Measurements from ENCODE around the gene CARMIL1. TPM values are rescaled to one million over a fixed set of nuclear protein-coding genes. Genes with fewer than 3 reads are reported as not detected.

Gene CARMIL1
- total and polyA plus RNA-seq, 2 of the 8 experiments (the other 6 are each of a cell fraction or from before 2014, with no cell fraction given): 20.3 to 40.4 TPM

GRCh38 chr6:25603251-25603650 lies 324.1 kb downstream of the CARMIL1 start:
- peaks cover 0 to 3% (median 0%) of the 10 kb centered on the region in 4 experiments; a peak in 4 of 8 replicates for H3K36me3 ChIP-seq (ENCODE audit: control insufficient read depth in 2 of 4, insufficient read depth in 4 of 4, low read length in 3 of 4)
- H3K56ac ChIP-seq (replicated peaks; ENCODE audit: insufficient read length, low read depth, low read length): no peak overlapping the region
- no peaks in the 10 kb centered on the region for H3K4me1 ChIP-seq (replicated peaks in 1 of 4; ENCODE audit: control insufficient read depth in 3 of 4, insufficient read depth in 4 of 4, low read length in 3 of 4)
- H3K4me3 ChIP-seq (ENCODE audit: extremely low read depth in 1 of 4, insufficient read depth in 2 of 4, low read depth in 3 of 4, low read length in 4 of 4): no peak overlapping the region
- DNase-seq (ENCODE audit: low read depth in 1 of 2, low spot score in 2 of 2) (no peak), FAIRE-seq (no peak)
- no peak overlapping the region for H4K5ac ChIP-seq (ENCODE audit: insufficient read length, low read depth, low read length)
- CTCF ChIA-PET (ENCODE audit: partially characterized antibody): interaction anchor here (1.1 to 2.3 kb wide), 6 partner anchors 8 to 380 kb away, joined by 3 to 10 read pairs (median 4); no protein-coding TSS in a partner anchor
- H3K27me3 ChIP-seq (replicated peaks in 1 of 4; ENCODE audit: control insufficient read depth in 3 of 4, extremely low read depth in 1 of 4, insufficient read depth in 3 of 4, low read length in 3 of 4): no peaks in the 10 kb centered on the region
- POLR2A ChIA-PET (ENCODE audit: partially characterized antibody): no interaction called here
- TF ChIP-seq MAX (IDR thresholded peaks at IDR 0.05): no peak
- TF ChIP-seq RBBP5 (IDR thresholded peaks at IDR 0.05; ENCODE audit: borderline replicate concordance, low read depth, low read length): no peak
- TF ChIP-seq HDAC6 (IDR thresholded peaks at IDR 0.05; ENCODE audit: low read depth, low read length): no peak
- TF ChIP-seq GABPA (IDR thresholded peaks at IDR 0.05; ENCODE audit: borderline replicate concordance, insufficient read depth, low read length): no peak
- TF ChIP-seq RXRA (IDR thresholded peaks at IDR 0.05; ENCODE audit: insufficient read depth, low read depth, low read length): no peak
- no peak overlapping the region for H3K27ac ChIP-seq (ENCODE audit: low read depth, low read length)
- no peak overlapping the region for H2BK12ac ChIP-seq (ENCODE audit: low read depth, low read length)
- no peak overlapping the region for H2AK5ac ChIP-seq (ENCODE audit: low read depth, low read length)
- no peak overlapping the region for H4K91ac ChIP-seq (replicated peaks; ENCODE audit: insufficient read length, low read length)
- no peaks in the 10 kb centered on the region for H3K9me3 ChIP-seq (ENCODE audit: insufficient read depth in 2 of 2, low read depth in 1 of 2, low read length in 1 of 2)
- no peak overlapping the region for H3K9ac ChIP-seq (replicated peaks in 1 of 4; ENCODE audit: extremely low read depth in 1 of 4, low read depth in 3 of 4, low read length in 3 of 4)
- H3K79me2 ChIP-seq (ENCODE audit: control insufficient read depth in 1 of 2, insufficient read depth in 2 of 2, low read length in 2 of 2): no peaks in the 10 kb centered on the region
- H3K18ac ChIP-seq (ENCODE audit: extremely low read depth, low read length): no peak overlapping the region
- H2BK20ac ChIP-seq (ENCODE audit: low read length): no peak overlapping the region
- H3K4ac ChIP-seq (replicated peaks; ENCODE audit: insufficient read length, low read depth, low read length): no peak overlapping the region
- WGBS, 2 experiments (ENCODE audit: extremely low coverage in 1 of 2, insufficient coverage in 1 of 2, insufficient read length in 1 of 2, insufficient replicate concordance in 2 of 2, low coverage in 1 of 2, low lambda C conversion rate in 2 of 2, missing lambda C conversion rate in 1 of 2): 83% methylated on average over 1 of the region's 1 CpG; no CpG with 5 or more reads in 1 of the 2 experiments
- no peak overlapping the region for H3K14ac ChIP-seq (ENCODE audit: insufficient read length)
- no peak overlapping the region for H3K23ac ChIP-seq (ENCODE audit: insufficient read length)
- H3K23me2 ChIP-seq (ENCODE audit: low read depth, low read length): no peaks in the 10 kb centered on the region
- no peak overlapping the region for H3K4me2 ChIP-seq (ENCODE audit: insufficient read depth in 1 of 2, low read depth in 2 of 2, low read length in 2 of 2)
- H2BK5ac ChIP-seq (ENCODE audit: low read depth, low read length): no peak overlapping the region
- no peak overlapping the region for H4K8ac ChIP-seq (ENCODE audit: extremely low read depth, insufficient read depth, low read length)
- H3K79me1 ChIP-seq (ENCODE audit: low read depth, low read length): no peaks in the 10 kb centered on the region
- H2BK120ac ChIP-seq (replicated peaks; ENCODE audit: low read depth, low read length): no peak overlapping the region
- no peak overlapping the region for H2BK15ac ChIP-seq (ENCODE audit: low read length)
- H4K20me1 ChIP-seq (replicated peaks in 1 of 2; ENCODE audit: control insufficient read depth in 1 of 2, insufficient read depth in 2 of 2, low read length in 2 of 2): no peaks in the 10 kb centered on the region
- no peak overlapping the region for H2AFZ ChIP-seq (ENCODE audit: low read length)

Measured in H1 (cell line).